Vagina (tissue), 2 donors: ENCODE measurements around the gene ATP8A2. TPM values are rescaled to one million over a fixed set of nuclear protein-coding genes. Genes with fewer than 3 reads are reported as not detected.
A peak's percentile ranks its signal among the peaks of the same experiment; 100 is the strongest.
"Not testable (repeated sequence)": the region's sequence is repeated elsewhere in the genome, so short reads cannot be mapped to it uniquely, and the experiment has no call there.

Source experiments
- DNase-seq, 2 donors: peaks; one replicate each; pipeline ENCODE4 v3.0.0-alpha.2; 2017; ENCODE audit errors: extremely low spot score in 2 of 2
- H3K27ac ChIP-seq: fragments of 200-600 bp; sonication (generic); one replicate; pipeline ENCODE4 v1.5.1; 2019
- H3K27me3 ChIP-seq: fragments of 200-600 bp; sonication (generic); one replicate; pipeline ENCODE4 v1.5.1; 2019
- H3K36me3 ChIP-seq, 2 donors: fragments of 200-600 bp; sonication (generic); one replicate each; pipeline ENCODE4 v1.5.1; 2017 to 2019
- H3K4me1 ChIP-seq: fragments of 200-600 bp; sonication (generic); one replicate; pipeline ENCODE4 v1.5.1; 2019
- H3K4me3 ChIP-seq, 2 donors: fragments of 200-600 bp; sonication (generic); 1 replicate in 1 of 2; 2 replicates in 1 of 2; pipeline ENCODE4 v1.5.1; 2016 to 2019
- H3K9me3 ChIP-seq: fragments of 200-600 bp; sonication (generic); one replicate; pipeline ENCODE4 v1.5.1; 2019
- CTCF ChIP-seq, 3 experiments: fragments of 450-650 bp in 2 of 3; fragments of 200-600 bp in 1 of 3; sonication (generic) in 1 of 3; IDR thresholded peaks; one replicate each; pipeline ENCODE4 v1.5.1; 2017 to 2019; ENCODE audit warnings: antibody characterized with exemption in 3 of 3, mild to moderate bottlenecking in 2 of 3, moderate library complexity in 2 of 3
- POLR2A ChIP-seq, 2 donors: fragments of 450-650 bp; IDR thresholded peaks; one replicate each; pipeline ENCODE4 v1.6.1; 2017; ENCODE audit warnings: antibody characterized with exemption in 2 of 2, mild to moderate bottlenecking in 2 of 2, moderate library complexity in 2 of 2
- POLR2AphosphoS5 ChIP-seq, 2 donors: sonication (generic); formaldehyde crosslinking; IDR thresholded peaks; one replicate each; pipeline ENCODE4 v1.9.0; 2017; ENCODE audit warnings: antibody characterized with exemption in 2 of 2, mild to moderate bottlenecking in 2 of 2, low read depth in 1 of 2; ENCODE audit not compliant: insufficient read depth in 1 of 2
- intact Hi-C: fragments of 100-400 bp; cut with DNase I; formaldehyde crosslinking; loops from one replicate; pipeline ENCODE4 v1.15.1; 2023
- total RNA-seq: library from RNA; depleted of rRNA; stranded (reverse); fragments of >200 nt; gene quantifications from one replicate; pipeline ENCODE4 v1.2.3, GENCODE V29; 2016

The ATP8A2 gene
- total RNA-seq, 1 donor from 2014 or later = 1.5 TPM

DNA sequence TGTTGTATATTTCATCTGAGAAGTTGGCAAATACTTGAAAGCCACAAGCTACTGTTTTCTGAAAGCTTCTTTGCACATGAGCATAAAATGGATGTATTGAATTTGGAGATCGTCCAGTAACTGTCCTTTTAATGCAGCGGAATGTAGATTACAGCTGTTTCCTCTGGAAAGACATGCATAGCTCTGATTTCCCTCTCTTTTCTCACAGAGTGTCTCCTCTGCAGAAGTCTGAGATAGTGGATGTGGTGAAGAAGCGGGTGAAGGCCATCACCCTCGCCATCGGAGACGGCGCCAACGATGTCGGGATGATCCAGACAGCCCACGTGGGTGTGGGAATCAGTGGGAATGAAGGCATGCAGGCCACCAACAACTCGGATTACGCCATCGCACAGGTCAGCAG is 397.1 kb downstream of the ATP8A2 start:
- H3K9me3 ChIP-seq = no peaks in the 10 kb centered on the region
- H3K4me3 ChIP-seq = no peak overlapping the region
- no peak overlapping the region for H3K27ac ChIP-seq
- TF ChIP-seq CTCF (IDR thresholded peaks at IDR 0.05) (no peak), POLR2A (IDR thresholded peaks at IDR 0.05) (no peak), POLR2AphosphoS5 (IDR thresholded peaks at IDR 0.05; ENCODE audit: insufficient read depth in 1 of 2, low read depth in 1 of 2) (no peak)
- intact Hi-C loops = no loop called here
- no peaks in the 10 kb centered on the region for H3K4me1 ChIP-seq
- no peaks in the 10 kb centered on the region for H3K27me3 ChIP-seq
- no peaks in the 10 kb centered on the region for H3K36me3 ChIP-seq
- DNase-seq = no peak

GRCh38 chr13:25770601-25771000 is 398.8 kb downstream of the ATP8A2 start:
- Histone ChIP-seq H3K36me3 (no peaks in the 10 kb centered on the region), H3K4me1 (no peaks in the 10 kb centered on the region), H3K27ac (no peak overlapping the region), H3K27me3 (no peaks in the 10 kb centered on the region), H3K4me3 (no peak overlapping the region), H3K9me3 (no peaks in the 10 kb centered on the region)
- intact Hi-C loops = no loop called here
- peak in 1 of 2 donors; percentile 56 for DNase-seq
- TF ChIP-seq POLR2AphosphoS5 (IDR thresholded peaks at IDR 0.05; ENCODE audit: insufficient read depth in 1 of 2, low read depth in 1 of 2) (no peak), CTCF (IDR thresholded peaks at IDR 0.05) (no peak), POLR2A (IDR thresholded peaks at IDR 0.05) (no peak)

GRCh38 chr13:25771202-25771601 is 399.4 kb downstream of the ATP8A2 start:
- H3K4me3 ChIP-seq = no peak overlapping the region

DNA sequence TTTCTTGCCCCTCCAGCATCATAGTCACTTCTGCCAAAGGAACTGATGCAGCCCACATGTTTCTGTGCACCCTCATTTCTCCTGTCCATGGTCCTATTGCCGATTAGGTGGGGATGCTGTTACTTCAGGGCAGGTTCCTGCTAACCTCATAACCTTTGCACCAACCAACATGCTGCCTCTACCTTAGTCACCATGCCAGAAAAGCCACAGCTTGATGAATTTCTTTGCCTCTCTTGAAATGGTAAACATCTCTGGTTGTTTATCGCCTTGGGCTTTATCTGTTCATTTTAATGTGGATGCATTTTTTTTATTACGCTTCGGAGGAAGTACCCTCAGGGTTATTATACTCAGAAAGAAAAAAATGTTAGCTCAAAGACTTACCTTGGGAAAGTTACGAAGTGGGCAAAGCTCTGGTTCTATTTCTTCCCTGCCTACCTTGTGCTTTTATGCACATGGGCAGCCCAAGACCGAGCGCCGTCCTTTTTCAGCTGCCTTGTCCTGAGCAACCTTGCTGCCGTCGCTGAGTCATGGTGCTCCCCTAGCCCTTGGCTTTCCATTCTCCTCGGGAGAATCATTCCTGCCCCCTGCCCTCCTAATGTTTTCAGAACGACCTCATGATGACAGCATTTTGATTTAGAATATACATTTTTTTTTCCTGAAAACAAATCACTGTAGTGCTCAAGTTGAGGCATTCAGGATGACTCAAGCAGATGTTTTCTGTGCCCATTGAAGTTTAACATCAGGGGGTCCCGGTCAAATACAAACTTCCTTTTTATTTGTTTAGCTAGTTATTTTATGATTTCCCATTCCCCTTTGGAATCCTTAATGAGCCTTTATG is 400.1 kb downstream of the ATP8A2 start:
- intact Hi-C loops = no loop called here
- Histone ChIP-seq H3K27ac (no peak overlapping the region), H3K9me3 (no peaks in the 10 kb centered on the region), H3K4me3 (no peak overlapping the region), H3K4me1 (no peaks in the 10 kb centered on the region), H3K27me3 (no peaks in the 10 kb centered on the region), H3K36me3 (no peaks in the 10 kb centered on the region)
- DNase-seq = no peak
- no peak for TF ChIP-seq POLR2A (IDR thresholded peaks at IDR 0.05)
- no peak for TF ChIP-seq CTCF (IDR thresholded peaks at IDR 0.05)
- TF ChIP-seq POLR2AphosphoS5 (IDR thresholded peaks at IDR 0.05; ENCODE audit: insufficient read depth in 1 of 2, low read depth in 1 of 2) = no peak

More at GRCh38 chr13:25771202-25771601, 399.4 kb downstream of the ATP8A2 start:
- intact Hi-C loops = no loop called here
- H3K36me3 ChIP-seq = no peaks in the 10 kb centered on the region
- no peaks in the 10 kb centered on the region for H3K27me3 ChIP-seq
- H3K4me1 ChIP-seq = no peaks in the 10 kb centered on the region
- H3K27ac ChIP-seq = no peak overlapping the region
- DNase-seq = no peak
- TF ChIP-seq POLR2AphosphoS5 (IDR thresholded peaks at IDR 0.05; ENCODE audit: insufficient read depth in 1 of 2, low read depth in 1 of 2) (no peak), POLR2A (IDR thresholded peaks at IDR 0.05) (no peak), CTCF (IDR thresholded peaks at IDR 0.05) (no peak)
- H3K9me3 ChIP-seq = no peaks in the 10 kb centered on the region

DNA sequence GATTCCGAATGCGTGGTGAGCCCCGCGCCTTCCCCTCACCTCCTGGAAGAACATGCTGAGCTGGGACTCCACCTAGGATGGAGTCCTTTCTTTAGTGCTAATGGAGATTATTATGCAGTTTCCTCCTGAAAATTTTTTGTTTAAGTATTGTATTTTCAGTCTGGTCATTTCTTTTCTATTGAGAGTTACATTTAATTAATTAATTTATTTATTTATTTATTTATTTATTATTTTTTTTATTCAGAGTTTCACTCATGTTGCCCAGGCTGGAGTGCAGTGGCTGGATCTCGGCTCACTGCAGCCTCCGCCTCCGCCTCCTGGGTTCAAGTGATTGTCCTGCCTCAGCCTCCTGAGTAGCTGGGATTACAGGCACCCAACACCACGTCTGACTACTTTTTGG is 400.8 kb downstream of the ATP8A2 start:
- H3K36me3 ChIP-seq, DNase-seq, H3K4me3 ChIP-seq, H3K4me1 ChIP-seq, H3K9me3 ChIP-seq, intact Hi-C loops, H3K27me3 ChIP-seq, H3K27ac ChIP-seq: not testable (repeated sequence)

DNA sequence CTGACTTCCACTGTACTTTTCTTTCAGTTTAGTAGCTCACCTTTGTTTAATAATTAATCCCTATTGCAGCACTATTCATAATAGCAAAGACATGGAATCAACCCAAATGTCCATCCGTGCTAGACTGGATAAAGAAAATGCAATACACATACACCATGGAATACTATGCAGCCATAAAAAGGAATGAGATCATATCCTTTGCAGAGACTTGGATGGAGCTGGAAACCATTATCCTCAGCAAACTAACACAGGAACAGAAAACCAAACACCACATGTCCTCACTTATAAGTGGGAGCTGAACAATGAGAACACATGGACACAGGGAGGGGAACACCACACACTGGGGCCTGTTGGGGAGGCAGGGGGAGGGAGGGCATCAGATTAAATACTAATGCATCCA is 402.3 kb downstream of the ATP8A2 start:
- H3K4me1 ChIP-seq, H3K4me3 ChIP-seq, intact Hi-C loops, H3K9me3 ChIP-seq, H3K27me3 ChIP-seq, H3K36me3 ChIP-seq, H3K27ac ChIP-seq, DNase-seq: not testable (repeated sequence)
